NCI-H82 (cell line): ENCODE measurements around the gene CPNE7.
"Not testable (repeated sequence)": the region's sequence is repeated elsewhere in the genome, so short reads cannot be mapped to it uniquely, and the experiment has no call there.

ENCODE experiments used
- DNase-seq: peaks from one replicate; lab custom pipeline; 2025; lab: John Stamatoyannopoulos, UW

Gene CPNE7

GRCh38 chr16:89583197-89583894, 7.8 kb downstream of the CPNE7 start:
- no peak for DNase-seq

- DNase-seq: no peak
Measured at GRCh38 chr16:89583895-89584644, 8.5 kb downstream of the CPNE7 start.

DNA sequence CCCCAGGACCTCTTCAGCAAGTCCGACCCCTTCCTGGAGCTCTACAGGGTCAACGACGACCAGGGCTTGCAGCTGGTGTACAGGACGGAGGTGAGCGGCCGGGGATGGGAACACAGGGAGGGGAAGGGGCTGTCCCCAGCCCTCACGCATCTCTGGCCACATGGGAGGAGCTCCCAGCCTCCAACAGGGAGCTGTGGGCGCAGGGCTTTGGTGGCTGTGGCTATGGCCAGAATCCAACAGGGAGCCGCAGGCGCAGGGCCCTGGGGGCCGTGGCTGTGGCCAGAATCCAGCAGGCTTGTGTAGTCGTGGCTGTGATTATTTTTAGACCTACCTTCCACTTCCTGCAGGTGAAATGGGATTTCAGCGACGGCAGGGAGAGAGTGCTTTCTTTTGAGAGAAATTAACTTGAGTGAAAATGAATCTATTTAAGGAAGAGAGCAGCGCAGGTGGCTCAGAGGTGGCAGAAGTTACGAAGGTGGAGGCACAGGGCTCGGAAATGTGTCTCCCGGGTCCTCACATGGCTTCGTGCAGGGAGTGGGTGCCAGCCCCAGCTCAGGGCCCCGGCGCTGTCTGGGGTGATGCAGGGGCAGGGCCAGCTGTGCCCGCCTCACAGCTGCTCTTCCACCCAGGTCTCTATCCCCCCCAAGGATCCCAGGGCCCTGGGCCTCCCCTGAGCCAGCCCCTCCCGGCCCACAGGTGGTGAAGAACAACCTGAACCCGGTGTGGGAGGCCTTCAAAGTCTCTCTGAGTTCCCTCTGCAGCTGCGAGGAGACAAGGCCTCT, 9.4 kb downstream of the CPNE7 start:
- no peak for DNase-seq

- no peak for DNase-seq
Measured at GRCh38 chr16:89586218-89586617, 10.7 kb downstream of the CPNE7 start.

DNA sequence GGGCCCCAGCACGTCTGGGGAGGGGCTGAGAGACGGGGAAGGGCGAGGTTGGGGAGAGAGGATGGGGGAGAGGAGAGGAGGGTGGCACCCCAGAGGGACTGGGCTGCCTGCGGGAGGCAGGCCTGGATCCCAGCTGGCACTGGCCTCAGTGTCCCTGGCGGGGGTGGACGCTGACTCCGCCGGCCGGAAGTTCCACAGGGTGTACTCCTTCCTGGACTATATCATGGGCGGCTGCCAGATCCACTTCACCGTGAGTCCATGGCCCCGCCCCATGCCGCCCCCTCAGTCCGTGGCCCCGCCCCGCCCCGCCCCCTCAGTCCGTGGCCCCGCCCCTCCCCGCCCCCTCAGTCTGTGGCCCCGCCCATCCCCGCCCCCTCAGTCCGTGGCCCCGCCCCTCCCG, 11.3 kb downstream of the CPNE7 start:
- DNase-seq: no peak

- DNase-seq: not testable (repeated sequence)
Measured at GRCh38 chr16:89587676-89588075, 12.1 kb downstream of the CPNE7 start.

GRCh38 chr16:89588413-89589109, 13.0 kb downstream of the CPNE7 start:
- no peak for DNase-seq

- DNase-seq: no peak
Measured at GRCh38 chr16:89589241-89589926, 13.8 kb downstream of the CPNE7 start.

DNA sequence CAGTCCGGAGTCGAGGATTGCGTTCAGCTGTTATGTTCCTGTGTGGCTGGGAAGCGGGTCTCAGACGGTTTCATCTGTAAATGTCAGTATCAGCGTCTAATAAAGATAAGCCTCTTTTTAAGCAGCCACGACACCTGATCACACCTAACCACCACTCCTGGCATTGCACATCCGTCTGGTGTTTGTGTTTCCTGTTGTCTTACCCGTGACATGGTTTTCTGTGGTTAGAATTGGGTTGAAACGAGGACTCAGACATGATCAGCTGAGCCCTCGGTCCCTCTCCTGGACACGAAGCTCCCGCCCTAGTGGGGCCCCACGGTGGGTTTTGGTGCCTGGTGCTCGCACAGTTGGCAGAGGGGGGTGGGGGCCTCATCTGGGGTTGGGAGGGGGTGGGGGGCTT, 18.3 kb downstream of the CPNE7 start:
- DNase-seq: no peak

GRCh38 chr16:89595330-89596060, 19.9 kb downstream of the CPNE7 start:
- DNase-seq: no peak

- DNase-seq: no peak
Measured at GRCh38 chr16:89596061-89596689, 20.6 kb downstream of the CPNE7 start.

GRCh38 chr16:89596957-89597649, 21.5 kb downstream of the CPNE7 start:
- DNase-seq: no peak

DNA sequence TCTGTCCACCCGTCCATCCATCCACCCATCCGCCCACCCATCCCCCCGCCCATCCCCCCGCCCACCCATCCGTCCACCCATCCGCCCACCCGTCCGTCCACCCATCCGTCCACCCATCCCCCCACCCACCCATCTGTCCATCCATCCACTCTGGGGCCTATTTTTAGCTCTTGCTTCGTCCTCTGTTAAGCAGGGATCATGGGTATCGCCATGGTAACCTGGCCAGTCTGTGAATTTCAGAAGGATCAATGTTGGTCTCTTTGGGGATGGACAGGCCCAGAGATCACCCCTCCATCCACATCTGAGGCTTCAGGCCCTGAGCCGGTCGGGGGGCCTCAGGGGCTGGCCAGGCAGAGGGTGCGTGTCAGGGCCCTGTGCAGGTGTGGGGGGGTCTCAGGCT, 22.6 kb downstream of the CPNE7 start:
- peak; percentile 78 for DNase-seq

DNA sequence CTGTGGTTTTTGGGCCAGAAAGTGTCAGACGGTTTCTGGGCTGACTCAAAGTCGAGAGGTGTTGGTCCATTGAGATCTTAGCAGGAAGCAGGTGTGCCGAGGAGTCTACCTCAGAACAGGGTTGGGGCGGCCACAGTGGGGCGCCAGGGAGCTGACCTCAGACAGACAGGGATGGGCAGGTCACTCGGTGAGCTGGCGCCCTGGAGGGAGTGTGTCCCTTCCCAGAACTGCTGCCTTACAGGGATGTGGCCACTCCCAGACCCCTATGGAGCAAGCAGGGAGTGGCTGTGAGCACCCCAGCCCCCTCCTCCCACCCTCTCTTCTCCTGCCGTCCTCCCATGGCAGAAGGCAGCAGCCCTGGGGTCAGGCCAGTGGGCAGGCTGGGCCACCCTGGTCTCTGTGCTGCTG, 23.9 kb downstream of the CPNE7 start:
- DNase-seq: peak; percentile 65

- DNase-seq: peak; percentile 19
Measured at GRCh38 chr16:89599902-89600301, 24.3 kb downstream of the CPNE7 start.

GRCh38 chr16:89600427-89600826, 24.9 kb downstream of the CPNE7 start:
- DNase-seq: peak; percentile 29

GRCh38 chr16:89600956-89601355, 25.4 kb downstream of the CPNE7 start:
- no peak for DNase-seq

DNA sequence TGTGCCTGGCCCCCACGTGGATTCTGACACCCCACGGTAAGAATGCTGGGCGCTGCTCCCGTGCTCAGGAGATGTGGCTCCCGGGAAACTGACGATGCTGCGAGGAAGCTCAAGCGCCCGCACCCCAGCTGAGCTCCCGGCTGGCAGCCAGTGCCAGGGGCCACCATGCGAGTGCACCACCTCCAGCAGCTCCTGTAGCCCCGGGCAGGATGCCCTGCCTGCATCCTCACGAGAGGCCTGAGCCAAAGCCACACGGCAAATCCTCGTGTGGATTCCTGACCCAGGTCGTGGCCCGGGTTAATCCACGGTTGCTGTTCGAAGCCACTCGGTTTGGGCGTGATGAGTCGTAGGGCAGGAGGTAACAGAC, 26.3 kb downstream of the CPNE7 start:
- DNase-seq: no peak

DNA sequence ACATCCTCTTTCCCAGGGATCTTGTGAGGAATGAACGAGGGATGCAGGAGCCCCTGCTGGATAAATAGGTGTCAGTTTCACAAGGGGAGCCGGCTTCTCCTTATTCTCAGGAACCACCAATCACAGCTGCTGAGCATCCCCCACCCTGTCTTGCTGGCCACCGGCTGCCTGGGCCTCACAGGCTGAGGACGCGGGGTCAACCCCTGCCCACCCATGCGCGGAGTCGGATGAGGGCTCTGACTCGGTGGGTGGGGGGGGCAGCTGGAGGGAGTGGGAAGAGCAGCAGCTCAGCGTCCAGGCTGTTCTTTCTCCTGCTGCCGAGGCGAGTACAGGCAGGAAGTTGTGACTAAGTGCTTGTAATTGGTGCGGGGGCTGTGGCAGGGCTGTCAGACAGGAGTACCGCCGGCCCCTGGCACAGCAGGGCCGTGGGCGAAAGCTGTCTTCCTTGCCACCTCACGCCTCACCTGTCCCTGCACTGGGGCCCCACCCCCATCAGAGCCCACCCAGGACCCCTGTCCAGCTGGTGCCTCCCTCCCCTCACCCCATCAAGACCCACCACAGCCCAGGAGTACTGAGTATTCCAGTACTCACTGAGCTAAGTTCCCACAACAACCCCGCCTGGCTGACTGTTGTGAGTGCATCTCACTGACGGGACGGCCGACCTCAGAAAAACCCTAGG, 26.9 kb downstream of the CPNE7 start:
- peak; percentile 64 for DNase-seq
